Measurements from ENCODE around the gene GNAZ. TPM values are rescaled to one million over a fixed set of nuclear protein-coding genes. Genes with fewer than 3 reads are reported as not detected.

The GNAZ gene
- total RNA-seq, 1 experiment from 2014 or later = 3.4 TPM

- DNase-seq (ENCODE audit: low spot score) = no peak
Measured at GRCh38 chr22:23118647-23119493, 48.6 kb downstream of the GNAZ start.

GRCh38 chr22:23119494-23120414, 49.4 kb downstream of the GNAZ start:
- DNase-seq (ENCODE audit: low spot score) = no peak

GRCh38 chr22:23120415-23120899, 50.1 kb downstream of the GNAZ start:
- no peak for DNase-seq (ENCODE audit: low spot score)

- DNase-seq (ENCODE audit: low spot score) = no peak
Measured at GRCh38 chr22:23121000-23121421, 50.7 kb downstream of the GNAZ start.

GRCh38 chr22:23121424-23121823, 51.1 kb downstream of the GNAZ start:
- DNase-seq (ENCODE audit: low spot score) = no peak

GRCh38 chr22:23122216-23122957, 52.1 kb downstream of the GNAZ start:
- DNase-seq (ENCODE audit: low spot score) = no peak

GRCh38 chr22:23122992-23123803, 52.9 kb downstream of the GNAZ start:
- no peak for DNase-seq (ENCODE audit: low spot score)

- DNase-seq (ENCODE audit: low spot score) = no peak
Measured at GRCh38 chr22:23123804-23124254, 53.5 kb downstream of the GNAZ start.

- DNase-seq (ENCODE audit: low spot score) = no peak
Measured at GRCh38 chr22:23124611-23125511, 54.5 kb downstream of the GNAZ start.

- DNase-seq (ENCODE audit: low spot score) = no peak
Measured at GRCh38 chr22:23125512-23126103, 55.3 kb downstream of the GNAZ start.

- no peak for DNase-seq (ENCODE audit: low spot score)
Measured at GRCh38 chr22:23126165-23127054, 56.1 kb downstream of the GNAZ start.

GRCh38 chr22:23127055-23127756, 56.9 kb downstream of the GNAZ start:
- DNase-seq (ENCODE audit: low spot score) = no peak

GRCh38 chr22:23127788-23128187, 57.5 kb downstream of the GNAZ start:
- no peak for DNase-seq (ENCODE audit: low spot score)

- DNase-seq (ENCODE audit: low spot score) = peak; percentile 48
Measured at GRCh38 chr22:23128269-23129108, 58.2 kb downstream of the GNAZ start.

GRCh38 chr22:23129149-23129548, 58.8 kb downstream of the GNAZ start:
- DNase-seq (ENCODE audit: low spot score) = no peak

- DNase-seq (ENCODE audit: low spot score) = no peak
Measured at GRCh38 chr22:23130697-23131096, 60.4 kb downstream of the GNAZ start.

GRCh38 chr22:23131931-23132330, 61.6 kb downstream of the GNAZ start:
- DNase-seq (ENCODE audit: low spot score) = no peak
